Measurements from ENCODE around the gene MTM1.

Gene MTM1

DNA sequence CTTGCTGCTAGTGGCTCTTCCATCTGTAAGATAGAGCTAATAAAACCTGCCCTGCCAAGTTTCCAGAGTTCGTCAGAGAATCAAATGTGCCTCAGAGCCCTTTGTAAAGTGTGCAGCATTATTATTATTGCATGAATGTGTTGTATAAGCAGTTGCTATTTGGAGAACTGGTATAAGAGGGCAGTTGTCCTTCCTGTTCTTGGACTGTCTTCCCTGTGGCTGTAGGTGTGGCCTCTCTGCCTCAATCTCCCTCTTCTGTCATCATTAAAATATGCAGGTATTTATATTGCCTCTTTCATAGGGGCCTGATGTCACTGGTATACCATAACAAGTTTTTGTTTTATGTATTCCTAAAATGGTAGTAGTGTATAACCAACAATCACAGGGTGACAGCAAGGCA lies 3.8 kb downstream of the MTM1 start:
- Mint-ChIP-seq H3K27me3 (peaks cover 20% of the 10 kb centered on the region), H3K4me3 (peak overlapping the region; percentile 84)

DNA sequence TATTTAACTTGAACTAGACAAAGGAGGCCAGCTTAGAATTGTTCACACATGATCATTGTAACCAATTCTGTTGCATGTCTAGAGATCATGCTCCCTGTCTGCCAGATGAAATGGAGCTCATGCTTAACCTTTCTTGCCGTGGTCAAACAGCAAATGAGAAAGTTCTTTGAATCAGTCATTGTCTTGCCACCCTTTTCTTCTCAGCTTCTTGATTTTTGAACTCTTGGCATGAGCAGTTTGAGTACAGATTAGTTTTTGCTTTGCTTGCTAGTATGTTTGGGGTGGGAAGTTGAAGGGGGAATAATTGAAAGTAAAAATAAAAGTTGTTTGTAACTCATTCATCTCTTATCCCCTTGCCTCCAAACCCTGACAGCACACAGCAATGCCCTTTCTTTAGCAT lies 4.7 kb downstream of the MTM1 start:
- H3K4me1 Mint-ChIP-seq (ENCODE audit: low read depth): peaks cover 87% of the 10 kb centered on the region
- H3K27me3 Mint-ChIP-seq: peaks cover 14% of the 10 kb centered on the region
- no peaks in the 10 kb centered on the region for H3K9me3 Mint-ChIP-seq
- DNase-seq: no peak
- H3K4me3 Mint-ChIP-seq: peak overlapping the region; percentile 84
- H3K27ac Mint-ChIP-seq: peak overlapping the region; percentile 97
- H3K36me3 Mint-ChIP-seq (ENCODE audit: low read depth): peaks cover 4% of the 10 kb centered on the region

More for the DNA sequence above, 3.8 kb downstream of the MTM1 start:
- no peak for DNase-seq
- H3K36me3 Mint-ChIP-seq (ENCODE audit: low read depth): peaks cover 4% of the 10 kb centered on the region
- peaks cover 81% of the 10 kb centered on the region for H3K4me1 Mint-ChIP-seq (ENCODE audit: low read depth)
- H3K27ac Mint-ChIP-seq: peak overlapping the region; percentile 97
- H3K9me3 Mint-ChIP-seq: no peaks in the 10 kb centered on the region

DNA sequence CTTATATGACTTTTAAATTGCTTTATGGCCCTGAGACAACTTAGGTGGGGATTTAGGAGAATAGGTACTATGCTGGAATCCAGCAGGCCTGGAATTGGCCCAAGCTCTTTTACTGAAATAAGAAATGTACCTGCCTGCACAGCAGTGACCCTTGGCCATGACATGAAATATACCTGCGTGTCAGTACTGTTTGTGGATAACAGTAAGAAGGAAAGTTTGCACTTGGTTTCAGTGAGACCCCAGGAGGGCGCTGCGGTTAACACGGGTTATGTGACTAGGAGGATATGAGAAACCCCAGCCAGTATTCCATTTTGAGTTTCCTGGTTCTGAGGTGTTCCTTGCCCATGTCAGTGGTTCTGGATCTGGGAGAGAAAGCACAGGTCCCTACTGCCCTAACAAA lies 5.3 kb downstream of the MTM1 start:
- Mint-ChIP-seq H3K9me3 (no peaks in the 10 kb centered on the region), H3K27me3 (peaks cover 14% of the 10 kb centered on the region), H3K4me1 (ENCODE audit: low read depth) (peaks cover 92% of the 10 kb centered on the region), H3K27ac (peak overlapping the region; percentile 97), H3K36me3 (ENCODE audit: low read depth) (peaks cover 10% of the 10 kb centered on the region), H3K4me3 (peak overlapping the region; percentile 84)
- peak; percentile 50 for DNase-seq

DNA sequence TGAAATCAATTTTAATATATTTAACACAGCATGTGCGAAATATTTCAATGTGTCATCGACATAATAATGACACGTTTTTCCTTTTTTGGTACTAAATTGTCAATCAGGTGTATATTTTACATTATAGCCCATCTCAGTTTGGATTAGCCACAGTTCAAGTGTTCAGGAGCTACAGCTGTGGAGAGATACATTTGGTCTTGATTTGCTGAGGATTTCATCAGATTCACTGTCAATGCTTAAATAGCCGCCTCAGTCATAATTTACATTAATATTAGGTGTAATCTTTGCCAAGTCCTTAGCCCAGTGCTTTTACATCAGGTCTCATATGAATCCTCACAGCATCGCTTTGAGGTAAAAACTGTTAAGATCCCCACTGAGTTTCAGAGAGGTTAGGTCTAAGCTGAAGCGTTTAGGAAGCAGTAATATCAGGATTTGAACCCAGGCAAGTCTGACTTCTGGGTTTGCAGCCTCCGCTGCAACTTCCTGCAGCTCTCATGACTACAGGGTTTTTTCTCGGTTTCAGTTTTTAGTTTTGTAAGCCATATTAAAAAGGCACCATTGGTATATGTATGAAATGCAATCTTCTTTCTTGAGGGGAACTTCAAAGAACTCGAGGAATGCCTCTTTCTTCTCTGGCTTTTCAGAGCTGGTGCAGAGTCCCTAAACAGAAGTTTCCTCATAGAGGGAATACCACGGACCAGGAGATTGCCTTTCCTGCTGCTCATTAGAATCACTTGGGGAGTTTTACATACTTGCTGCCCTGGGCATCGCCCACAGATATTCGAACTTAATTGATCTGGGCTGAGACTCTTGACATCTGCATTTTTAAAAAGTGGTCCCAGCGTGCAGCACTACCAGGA lies 6.4 kb downstream of the MTM1 start:
- no peaks in the 10 kb centered on the region for H3K9me3 Mint-ChIP-seq
- H3K36me3 Mint-ChIP-seq (ENCODE audit: low read depth): peaks cover 7% of the 10 kb centered on the region
- peaks cover 91% of the 10 kb centered on the region for H3K4me1 Mint-ChIP-seq (ENCODE audit: low read depth)
- H3K27ac Mint-ChIP-seq: peak overlapping the region; percentile 97
- H3K4me3 Mint-ChIP-seq: peak overlapping the region; percentile 84
- peaks cover 11% of the 10 kb centered on the region for H3K27me3 Mint-ChIP-seq
- no peak for DNase-seq

DNA sequence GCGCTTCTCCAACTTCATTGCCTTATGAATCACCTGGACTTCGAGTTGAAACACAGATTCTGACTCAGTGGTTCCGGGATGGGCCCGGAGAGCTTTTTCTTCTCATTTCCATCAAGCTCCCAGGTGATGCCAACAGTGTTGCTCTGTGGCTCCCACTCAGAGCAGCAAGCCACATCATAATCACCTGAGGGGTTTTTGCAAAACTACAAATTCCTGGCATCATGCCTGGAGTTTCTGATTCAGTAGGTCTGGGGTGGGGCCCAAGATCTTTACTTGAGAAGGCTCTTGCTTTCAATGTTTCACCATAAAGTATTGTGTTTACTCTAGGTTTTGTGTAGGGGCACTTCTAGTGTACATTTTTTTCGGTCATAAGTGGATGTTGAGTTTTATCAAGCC lies 7.0 kb downstream of the MTM1 start:
- H3K4me1 Mint-ChIP-seq (ENCODE audit: low read depth): peaks cover 91% of the 10 kb centered on the region
- peak overlapping the region; percentile 97 for H3K27ac Mint-ChIP-seq
- DNase-seq: peak; percentile 64
- peaks cover 7% of the 10 kb centered on the region for H3K36me3 Mint-ChIP-seq (ENCODE audit: low read depth)
- H3K27me3 Mint-ChIP-seq: peaks cover 11% of the 10 kb centered on the region
- H3K9me3 Mint-ChIP-seq: no peaks in the 10 kb centered on the region
- peak overlapping the region; percentile 84 for H3K4me3 Mint-ChIP-seq

DNA sequence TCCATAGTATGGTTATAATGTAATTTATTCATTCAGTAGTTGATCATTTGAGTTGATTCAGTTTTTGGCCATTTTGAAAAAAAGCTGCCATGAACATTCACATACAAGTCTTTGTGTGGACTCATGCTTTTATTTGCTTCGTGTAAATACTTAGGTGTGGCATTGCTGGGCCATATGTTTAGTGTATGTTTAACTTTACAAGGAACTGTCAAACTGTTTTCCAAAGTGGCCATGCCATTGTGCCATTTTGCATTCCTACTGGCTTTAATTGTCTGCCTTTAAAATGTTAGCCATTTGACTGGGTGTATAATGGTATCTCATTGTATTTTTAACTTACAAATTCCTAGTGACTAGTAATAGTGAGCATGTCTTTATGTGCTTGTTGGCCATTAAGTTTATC lies 8.8 kb downstream of the MTM1 start:
- Mint-ChIP-seq H3K36me3 (ENCODE audit: low read depth) (peaks cover 7% of the 10 kb centered on the region), H3K4me3 (peak overlapping the region; percentile 41), H3K4me1 (ENCODE audit: low read depth) (peaks cover 87% of the 10 kb centered on the region), H3K27ac (peak overlapping the region; percentile 97), H3K27me3 (peaks cover 11% of the 10 kb centered on the region), H3K9me3 (no peaks in the 10 kb centered on the region)
- no peak for DNase-seq

DNA sequence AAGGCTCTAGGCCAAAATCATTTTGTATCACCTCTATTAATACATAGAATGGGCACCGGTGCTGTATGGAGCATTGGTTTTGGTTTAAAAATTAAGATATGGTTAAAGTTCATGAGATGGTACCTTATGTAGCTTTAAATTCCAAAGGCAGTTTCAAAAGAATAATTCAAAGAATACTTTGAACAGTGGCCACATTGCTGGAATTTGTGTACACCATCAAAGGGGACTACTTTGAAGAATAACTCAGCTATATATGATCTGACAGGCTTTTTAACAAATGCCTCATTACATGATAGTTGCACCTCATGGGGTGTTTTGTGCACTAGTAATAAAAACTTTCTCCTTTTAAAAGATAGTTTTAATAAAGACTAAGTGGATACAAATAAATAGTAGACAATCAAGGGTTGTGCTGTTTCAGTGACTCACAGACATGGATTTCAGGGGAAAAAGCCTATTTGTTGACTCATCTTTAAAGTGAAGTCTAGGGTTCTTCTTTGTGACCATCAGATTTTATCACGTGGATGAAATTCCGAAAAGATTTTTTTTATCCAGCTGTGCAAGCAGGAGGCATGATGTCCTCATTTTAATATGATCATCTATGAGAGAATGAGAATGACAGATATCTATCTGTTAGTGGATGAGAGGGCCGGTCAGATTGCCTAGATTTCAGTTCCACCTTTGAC lies 12.8 kb downstream of the MTM1 start:
- Mint-ChIP-seq H3K4me3 (no peak overlapping the region), H3K4me1 (ENCODE audit: low read depth) (peaks cover 63% of the 10 kb centered on the region), H3K27me3 (peaks cover 4% of the 10 kb centered on the region), H3K27ac (no peak overlapping the region), H3K9me3 (no peaks in the 10 kb centered on the region), H3K36me3 (ENCODE audit: low read depth) (peaks cover 7% of the 10 kb centered on the region)
- no peak for DNase-seq

DNA sequence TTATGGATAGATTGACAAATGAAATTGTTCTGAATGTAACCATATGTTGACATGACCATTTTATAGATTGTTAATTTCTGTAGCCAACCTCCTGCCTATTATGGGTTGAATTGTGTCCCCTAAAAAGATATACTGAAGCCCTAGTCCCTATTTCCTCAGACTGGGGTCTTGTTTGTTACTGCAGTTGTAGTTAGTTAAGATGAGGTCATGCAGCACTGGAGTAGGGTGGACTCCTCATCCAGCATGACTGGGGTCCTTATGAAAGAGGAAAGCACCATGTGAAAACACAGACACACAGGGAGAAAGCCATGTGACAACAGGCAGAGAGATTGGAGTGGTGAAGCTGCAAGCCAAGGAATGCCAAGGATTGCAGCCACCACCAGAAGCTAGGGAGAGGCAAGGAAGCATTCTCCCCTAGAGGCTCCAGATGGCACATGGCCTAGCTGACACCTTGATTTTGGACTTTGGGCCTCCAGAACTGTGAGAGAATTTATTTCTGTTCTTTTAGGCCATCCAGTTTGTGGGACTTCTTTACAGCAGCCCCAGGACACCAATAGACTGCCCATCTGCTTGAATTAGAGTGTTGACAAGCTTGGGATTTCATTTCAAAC lies 14.0 kb downstream of the MTM1 start:
- DNase-seq: no peak
- Mint-ChIP-seq H3K9me3 (no peaks in the 10 kb centered on the region), H3K36me3 (ENCODE audit: low read depth) (peaks cover 7% of the 10 kb centered on the region), H3K4me1 (ENCODE audit: low read depth) (peaks cover 58% of the 10 kb centered on the region), H3K27me3 (no peaks in the 10 kb centered on the region), H3K4me3 (no peak overlapping the region), H3K27ac (no peak overlapping the region)

DNA sequence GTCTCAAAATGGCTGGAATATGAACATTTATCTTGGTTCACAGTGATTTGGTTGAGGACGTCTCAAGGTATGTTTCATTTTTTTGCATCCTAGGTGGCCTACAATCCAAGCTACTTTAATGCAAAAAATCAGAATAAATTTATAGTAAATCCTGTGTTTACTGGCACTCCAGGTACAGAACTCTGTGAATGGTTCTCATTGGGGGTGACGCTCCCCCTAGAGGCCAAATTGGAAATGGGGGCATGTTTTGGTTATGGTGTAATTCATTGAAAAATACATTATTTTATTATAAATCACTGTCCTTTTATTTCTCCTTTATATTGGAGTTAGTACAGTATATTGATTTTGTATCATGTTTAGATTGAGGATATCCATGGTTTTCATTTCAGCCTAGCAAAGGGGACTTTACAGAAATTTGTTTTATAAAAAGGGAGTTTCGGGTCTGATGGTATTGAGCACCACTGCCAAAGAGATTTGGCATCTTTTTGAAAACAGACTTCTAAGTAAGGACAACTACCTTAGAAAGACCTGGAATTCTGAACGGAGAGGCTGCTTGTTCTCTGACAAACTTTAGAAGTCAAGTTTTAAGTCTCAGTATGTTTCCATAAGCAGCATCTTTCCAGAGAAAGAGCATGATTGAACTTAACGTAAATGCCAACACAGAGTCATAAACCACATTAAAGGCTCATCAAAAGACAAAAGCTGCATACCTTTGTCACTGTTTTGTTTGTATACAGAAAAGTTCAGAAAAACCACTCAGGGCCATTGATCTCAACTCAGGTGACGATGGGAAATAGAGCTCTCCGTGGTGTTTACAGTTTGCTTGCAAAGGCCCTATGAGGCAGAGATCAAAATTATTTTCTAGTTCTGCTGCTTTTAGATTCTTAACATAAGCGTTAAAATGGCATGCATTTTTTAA lies 19.4 kb downstream of the MTM1 start:
- Mint-ChIP-seq H3K9me3 (no peaks in the 10 kb centered on the region), H3K4me3 (no peak overlapping the region), H3K36me3 (ENCODE audit: low read depth) (no peaks in the 10 kb centered on the region), H3K27me3 (no peaks in the 10 kb centered on the region), H3K4me1 (ENCODE audit: low read depth) (peaks cover 25% of the 10 kb centered on the region), H3K27ac (no peak overlapping the region)
- peak; percentile 47 for DNase-seq

DNA sequence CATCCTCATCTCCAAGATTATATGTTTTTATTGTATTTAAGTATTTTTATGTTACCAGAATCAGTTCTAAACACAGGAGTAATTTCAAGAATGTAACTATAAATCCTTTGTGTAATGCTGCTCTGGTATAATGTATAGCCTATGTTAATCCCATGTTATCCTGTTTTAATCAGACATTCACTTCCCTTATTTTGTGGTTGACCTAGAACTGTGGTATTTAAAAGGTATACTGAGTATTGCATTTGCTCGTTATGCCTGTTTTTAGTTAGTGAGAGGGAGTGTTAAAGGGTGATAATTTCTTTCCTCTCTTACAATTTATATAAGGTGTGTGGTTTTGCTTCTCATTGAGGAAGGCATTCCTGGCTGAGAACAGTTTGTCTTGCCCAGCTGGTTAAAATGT lies 26.2 kb downstream of the MTM1 start:
- Mint-ChIP-seq H3K4me3 (no peak overlapping the region), H3K36me3 (ENCODE audit: low read depth) (peaks cover 23% of the 10 kb centered on the region), H3K9me3 (no peaks in the 10 kb centered on the region), H3K4me1 (ENCODE audit: low read depth) (peaks cover 1% of the 10 kb centered on the region), H3K27me3 (peaks cover 3% of the 10 kb centered on the region), H3K27ac (no peak overlapping the region)
- no peak for DNase-seq

DNA sequence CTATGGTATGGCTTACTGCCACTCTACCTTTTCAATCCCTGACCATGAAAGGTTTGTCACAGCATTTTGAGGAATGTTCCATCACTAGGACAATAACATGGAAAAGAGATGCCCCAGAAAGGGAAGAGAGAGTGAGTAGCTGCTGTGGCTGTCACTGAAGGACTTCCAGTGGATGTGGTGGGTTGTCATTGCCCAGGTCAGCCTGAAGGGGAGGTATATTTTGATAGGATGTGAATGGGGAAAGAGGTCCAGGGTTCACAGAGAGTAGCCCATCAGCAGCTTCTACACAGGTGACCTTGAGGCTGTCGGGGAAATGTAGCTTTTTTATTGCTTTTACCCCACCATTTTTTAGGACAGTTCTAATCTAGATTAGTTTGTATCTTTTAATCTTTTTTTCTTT lies 30.8 kb downstream of the MTM1 start:
- DNase-seq: no peak
- H3K4me3 Mint-ChIP-seq: no peak overlapping the region
- H3K4me1 Mint-ChIP-seq (ENCODE audit: low read depth): no peaks in the 10 kb centered on the region
- peaks cover 6% of the 10 kb centered on the region for H3K27me3 Mint-ChIP-seq
- H3K9me3 Mint-ChIP-seq: no peaks in the 10 kb centered on the region
- no peak overlapping the region for H3K27ac Mint-ChIP-seq
- peaks cover 42% of the 10 kb centered on the region for H3K36me3 Mint-ChIP-seq (ENCODE audit: low read depth)

DNA sequence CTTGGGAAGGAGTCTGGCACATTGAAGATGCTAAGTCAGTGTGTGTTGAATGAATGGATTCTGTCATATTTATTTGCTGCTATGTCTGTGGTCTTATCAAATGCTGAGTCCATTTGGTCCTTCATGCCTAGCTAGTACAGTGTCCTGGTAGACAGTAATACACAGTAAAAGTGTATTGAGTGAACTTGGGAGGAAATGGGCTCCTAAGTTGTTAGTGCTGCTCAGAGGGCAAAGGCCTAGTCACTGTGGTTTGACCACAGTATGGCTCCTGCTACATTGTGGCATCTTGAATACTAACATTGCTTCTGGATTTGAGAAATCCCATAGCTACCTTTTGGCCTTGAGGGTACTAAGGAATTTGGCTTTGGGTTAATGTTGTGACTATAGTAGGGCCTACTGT lies 33.9 kb downstream of the MTM1 start:
- peaks cover 2% of the 10 kb centered on the region for H3K27me3 Mint-ChIP-seq
- H3K4me1 Mint-ChIP-seq (ENCODE audit: low read depth): no peaks in the 10 kb centered on the region
- DNase-seq: no peak
- no peak overlapping the region for H3K27ac Mint-ChIP-seq
- H3K4me3 Mint-ChIP-seq: no peak overlapping the region
- peaks cover 40% of the 10 kb centered on the region for H3K36me3 Mint-ChIP-seq (ENCODE audit: low read depth)
- no peaks in the 10 kb centered on the region for H3K9me3 Mint-ChIP-seq

DNA sequence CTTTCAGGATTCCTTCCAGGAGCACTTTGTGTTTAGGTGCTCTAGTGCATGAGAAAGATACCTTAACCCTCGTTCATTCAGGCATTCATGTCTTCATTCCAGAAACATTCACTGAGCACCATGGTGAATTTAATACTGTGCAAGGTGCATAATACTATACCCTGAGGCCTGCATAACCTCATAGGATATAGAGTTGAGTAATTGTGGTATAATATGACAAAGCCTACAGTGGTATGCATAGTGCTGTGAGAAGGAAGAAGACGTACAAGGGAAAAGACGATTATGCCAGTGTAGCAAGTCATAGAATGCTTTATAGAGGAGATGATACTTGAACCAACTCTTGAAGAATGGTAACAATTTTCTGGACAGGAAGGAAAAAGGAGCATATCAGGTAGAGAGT lies 34.3 kb downstream of the MTM1 start:
- Mint-ChIP-seq H3K27me3 (peaks cover 2% of the 10 kb centered on the region), H3K4me3 (no peak overlapping the region), H3K4me1 (ENCODE audit: low read depth) (no peaks in the 10 kb centered on the region), H3K9me3 (no peaks in the 10 kb centered on the region), H3K27ac (no peak overlapping the region), H3K36me3 (ENCODE audit: low read depth) (peaks cover 41% of the 10 kb centered on the region)
- no peak for DNase-seq

DNA sequence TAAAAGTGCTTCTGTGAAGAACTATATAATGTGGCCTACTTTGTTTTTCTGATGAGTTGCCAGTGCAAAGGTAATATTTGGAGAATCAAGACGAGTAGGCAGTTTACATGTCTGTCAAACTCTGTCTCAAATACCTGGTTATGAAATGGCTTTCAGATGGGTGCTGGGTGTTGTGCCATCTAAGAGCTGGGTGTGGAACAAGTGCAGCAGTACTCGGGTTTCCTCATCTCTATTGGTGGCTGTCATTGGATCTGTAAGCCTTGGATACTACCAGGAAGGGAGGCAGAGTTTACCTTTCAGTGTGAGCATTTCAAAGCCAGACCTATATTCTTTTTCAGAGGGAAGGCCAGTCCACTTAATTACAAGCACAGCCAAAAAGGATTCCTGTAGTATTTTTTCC lies 37.2 kb downstream of the MTM1 start:
- H3K4me3 Mint-ChIP-seq: no peak overlapping the region
- no peaks in the 10 kb centered on the region for H3K4me1 Mint-ChIP-seq (ENCODE audit: low read depth)
- peaks cover 35% of the 10 kb centered on the region for H3K36me3 Mint-ChIP-seq (ENCODE audit: low read depth)
- H3K27ac Mint-ChIP-seq: no peak overlapping the region
- H3K27me3 Mint-ChIP-seq: peaks cover 2% of the 10 kb centered on the region
- no peaks in the 10 kb centered on the region for H3K9me3 Mint-ChIP-seq
- DNase-seq: no peak
